ENCODE data around the gene PEX11G.
A peak's percentile ranks its signal among the peaks of the same experiment; 100 is the strongest.

DNA sequence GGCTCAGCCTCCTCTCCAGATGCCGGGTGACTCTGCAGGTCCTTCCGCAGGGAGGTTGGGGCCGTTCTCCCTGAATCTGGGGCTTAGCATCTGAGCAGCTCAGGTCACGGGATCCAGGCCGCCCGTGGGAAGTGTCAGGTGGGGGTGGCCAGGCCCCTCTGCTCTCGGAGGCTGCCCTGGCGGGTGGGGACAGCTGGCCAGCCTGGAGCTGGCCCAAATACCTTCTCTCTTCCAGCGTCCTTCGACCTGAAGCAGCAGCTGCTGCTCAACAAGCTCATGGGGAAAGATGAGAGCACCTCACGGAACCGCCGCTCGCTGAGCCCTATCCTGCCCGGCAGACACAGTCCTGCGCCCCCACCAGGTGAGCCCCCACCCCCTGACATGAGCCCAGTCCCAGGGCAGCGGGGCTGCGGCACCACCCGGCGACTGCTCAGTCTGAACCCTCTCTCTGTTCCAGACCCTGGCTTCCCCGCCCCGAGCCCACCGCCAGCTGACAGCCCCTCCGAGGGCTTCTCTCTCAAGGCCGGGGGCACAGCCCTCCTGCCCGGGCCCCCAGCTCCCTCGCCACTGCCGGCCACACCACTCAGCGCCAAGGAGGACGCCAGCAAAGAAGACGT is 19.1 kb downstream of the PEX11G start:
- TF ChIP-seq, protein P1, sequence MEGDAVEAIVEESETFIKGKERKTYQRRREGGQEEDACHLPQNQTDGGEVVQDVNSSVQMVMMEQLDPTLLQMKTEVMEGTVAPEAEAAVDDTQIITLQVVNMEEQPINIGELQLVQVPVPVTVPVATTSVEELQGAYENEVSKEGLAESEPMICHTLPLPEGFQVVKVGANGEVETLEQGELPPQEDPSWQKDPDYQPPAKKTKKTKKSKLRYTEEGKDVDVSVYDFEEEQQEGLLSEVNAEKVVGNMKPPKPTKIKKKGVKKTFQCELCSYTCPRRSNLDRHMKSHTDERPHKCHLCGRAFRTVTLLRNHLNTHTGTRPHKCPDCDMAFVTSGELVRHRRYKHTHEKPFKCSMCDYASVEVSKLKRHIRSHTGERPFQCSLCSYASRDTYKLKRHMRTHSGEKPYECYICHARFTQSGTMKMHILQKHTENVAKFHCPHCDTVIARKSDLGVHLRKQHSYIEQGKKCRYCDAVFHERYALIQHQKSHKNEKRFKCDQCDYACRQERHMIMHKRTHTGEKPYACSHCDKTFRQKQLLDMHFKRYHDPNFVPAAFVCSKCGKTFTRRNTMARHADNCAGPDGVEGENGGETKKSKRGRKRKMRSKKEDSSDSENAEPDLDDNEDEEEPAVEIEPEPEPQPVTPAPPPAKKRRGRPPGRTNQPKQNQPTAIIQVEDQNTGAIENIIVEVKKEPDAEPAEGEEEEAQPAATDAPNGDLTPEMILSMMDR (IDR thresholded peaks at IDR 0.05 in 8 of 11, conservative IDR thresholded peaks at IDR 0.05 in 3 of 11): no peak
- peak in 2 of 3 donors; percentile 2 to 62 for TF ChIP-seq POLR2AphosphoS5 (IDR thresholded peaks at IDR 0.05)
- TF ChIP-seq POLR2A (IDR thresholded peaks at IDR 0.05): no peak

Data from spleen (tissue), 7 donors.